ENCODE results near the gene TJP1. TPM values are rescaled to one million over a fixed set of nuclear protein-coding genes. Genes with fewer than 3 reads are reported as not detected.

The TJP1 gene
- total RNA-seq, 4 donors from 2014 or later = 33.2 to 47.2 (median 42.9) TPM

- Histone ChIP-seq H3K36me3 (no peaks in the 10 kb centered on the region), H3K4me1 (peaks cover 10 to 14% of the 10 kb centered on the region in 2 donors), H3K27me3 (no peaks in the 10 kb centered on the region), H3K4me3 (no peak overlapping the region), H3K27ac (no peak overlapping the region), H3K9me3 (no peaks in the 10 kb centered on the region)
- in situ Hi-C loops (cut with MboI; ENCODE audit: low sequenced_read_pairs in 4 of 4) = no loop called here
- no peak for TF ChIP-seq POLR2A (IDR thresholded peaks at IDR 0.05)
- TF ChIP-seq, protein P1, sequence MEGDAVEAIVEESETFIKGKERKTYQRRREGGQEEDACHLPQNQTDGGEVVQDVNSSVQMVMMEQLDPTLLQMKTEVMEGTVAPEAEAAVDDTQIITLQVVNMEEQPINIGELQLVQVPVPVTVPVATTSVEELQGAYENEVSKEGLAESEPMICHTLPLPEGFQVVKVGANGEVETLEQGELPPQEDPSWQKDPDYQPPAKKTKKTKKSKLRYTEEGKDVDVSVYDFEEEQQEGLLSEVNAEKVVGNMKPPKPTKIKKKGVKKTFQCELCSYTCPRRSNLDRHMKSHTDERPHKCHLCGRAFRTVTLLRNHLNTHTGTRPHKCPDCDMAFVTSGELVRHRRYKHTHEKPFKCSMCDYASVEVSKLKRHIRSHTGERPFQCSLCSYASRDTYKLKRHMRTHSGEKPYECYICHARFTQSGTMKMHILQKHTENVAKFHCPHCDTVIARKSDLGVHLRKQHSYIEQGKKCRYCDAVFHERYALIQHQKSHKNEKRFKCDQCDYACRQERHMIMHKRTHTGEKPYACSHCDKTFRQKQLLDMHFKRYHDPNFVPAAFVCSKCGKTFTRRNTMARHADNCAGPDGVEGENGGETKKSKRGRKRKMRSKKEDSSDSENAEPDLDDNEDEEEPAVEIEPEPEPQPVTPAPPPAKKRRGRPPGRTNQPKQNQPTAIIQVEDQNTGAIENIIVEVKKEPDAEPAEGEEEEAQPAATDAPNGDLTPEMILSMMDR (IDR thresholded peaks at IDR 0.05 in 4 of 5, conservative IDR thresholded peaks at IDR 0.05 in 1 of 5) = no peak
- intact Hi-C loops (cut with DNase I; ENCODE audit: low total_unique reads) = no loop called here
- ATAC-seq (no peak), DNase-seq (no peak)
These were observed 45.4 kb downstream of the TJP1 start for GRCh38 chr15:29776859-29777258.

- Histone ChIP-seq H3K9me3 (no peaks in the 10 kb centered on the region), H3K4me1 (peaks cover 10 to 14% of the 10 kb centered on the region in 2 donors), H3K27ac (no peak overlapping the region), H3K27me3 (no peaks in the 10 kb centered on the region), H3K36me3 (peaks cover 0 to 18% of the 10 kb centered on the region in 2 donors), H3K4me3 (no peak overlapping the region)
- TF ChIP-seq, protein P1 (IDR thresholded peaks at IDR 0.05 in 4 of 5, conservative IDR thresholded peaks at IDR 0.05 in 1 of 5) = no peak
- TF ChIP-seq POLR2A (IDR thresholded peaks at IDR 0.05) = no peak
- no peak for ATAC-seq
- no peak for DNase-seq
- intact Hi-C loops (cut with DNase I; ENCODE audit: low total_unique reads) (no loop called here), in situ Hi-C loops (cut with MboI; ENCODE audit: low sequenced_read_pairs in 4 of 4) (no loop called here)
These were observed 47.4 kb downstream of the TJP1 start for GRCh38 chr15:29774900-29775299.

- Histone ChIP-seq H3K4me3 (no peak overlapping the region), H3K4me1 (peaks cover 6 to 8% of the 10 kb centered on the region in 2 donors), H3K27ac (no peak overlapping the region), H3K36me3 (peaks cover 0 to 27% of the 10 kb centered on the region in 2 donors), H3K27me3 (no peaks in the 10 kb centered on the region), H3K9me3 (no peaks in the 10 kb centered on the region)
- TF ChIP-seq, protein P1 (IDR thresholded peaks at IDR 0.05 in 4 of 5, conservative IDR thresholded peaks at IDR 0.05 in 1 of 5) = no peak
- no peak for TF ChIP-seq POLR2A (IDR thresholded peaks at IDR 0.05)
- in situ Hi-C loops (cut with MboI; ENCODE audit: low sequenced_read_pairs in 4 of 4) = no loop called here
- ATAC-seq (no peak), DNase-seq (no peak)
- intact Hi-C loops (cut with DNase I; ENCODE audit: low total_unique reads) = no loop called here
These were observed 48.5 kb downstream of the TJP1 start for GRCh38 chr15:29773816-29774215.

DNA sequence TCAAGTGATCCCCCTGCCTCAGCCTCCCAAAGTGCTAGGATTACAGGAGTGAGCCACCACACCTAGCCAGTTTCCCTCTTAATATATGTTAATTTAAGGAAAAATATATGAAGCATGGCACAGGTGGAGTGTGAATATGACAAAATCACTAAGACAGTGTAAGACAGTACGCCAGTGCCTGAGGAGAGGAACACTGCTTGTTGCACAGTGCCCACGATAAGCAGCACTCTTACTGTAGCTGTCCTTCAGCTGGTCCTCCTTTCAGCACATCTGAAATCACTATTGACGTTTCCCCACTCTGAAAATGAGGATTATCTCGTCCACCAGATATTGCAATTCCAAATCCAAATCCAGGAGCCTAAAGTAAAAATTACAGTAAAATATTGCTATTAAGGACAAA is 49.3 kb downstream of the TJP1 start:
- DNase-seq (no peak), ATAC-seq (no peak)
- Histone ChIP-seq H3K36me3 (peaks cover 0 to 29% of the 10 kb centered on the region in 2 donors), H3K4me1 (peaks cover 5 to 8% of the 10 kb centered on the region in 2 donors), H3K27me3 (no peaks in the 10 kb centered on the region), H3K9me3 (no peaks in the 10 kb centered on the region), H3K4me3 (no peak overlapping the region), H3K27ac (no peak overlapping the region)
- in situ Hi-C loops (cut with MboI; ENCODE audit: low sequenced_read_pairs in 4 of 4) = no loop called here
- TF ChIP-seq, protein P1 (IDR thresholded peaks at IDR 0.05 in 4 of 5, conservative IDR thresholded peaks at IDR 0.05 in 1 of 5) = no peak
- no peak for TF ChIP-seq POLR2A (IDR thresholded peaks at IDR 0.05)
- intact Hi-C loops (cut with DNase I; ENCODE audit: low total_unique reads) = no loop called here

DNA sequence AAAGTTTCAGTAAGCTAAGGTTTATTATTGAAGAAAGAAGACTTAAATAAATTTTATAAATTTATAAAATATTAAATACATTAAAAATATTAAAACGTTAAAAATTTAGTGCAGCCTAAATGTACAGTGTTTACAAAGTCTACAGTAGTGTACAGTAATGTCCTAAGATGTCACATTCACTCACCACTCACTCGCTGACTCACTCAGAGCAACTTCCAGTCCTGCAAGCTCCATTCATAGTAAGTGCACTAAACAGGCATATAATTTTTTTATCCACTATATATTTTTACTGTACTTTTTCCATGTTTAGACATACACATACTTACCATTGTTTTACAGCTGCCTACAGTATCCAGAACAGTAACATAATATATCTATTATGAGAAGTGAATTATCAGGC is 51.5 kb downstream of the TJP1 start:
- TF ChIP-seq, protein P1 (IDR thresholded peaks at IDR 0.05 in 4 of 5, conservative IDR thresholded peaks at IDR 0.05 in 1 of 5) = no peak
- no peak for TF ChIP-seq POLR2A (IDR thresholded peaks at IDR 0.05)
- Histone ChIP-seq H3K27ac (no peak overlapping the region), H3K9me3 (no peaks in the 10 kb centered on the region), H3K4me3 (no peak overlapping the region), H3K27me3 (no peaks in the 10 kb centered on the region), H3K36me3 (peaks cover 0 to 33% of the 10 kb centered on the region in 2 donors), H3K4me1 (peaks cover 0 to 7% of the 10 kb centered on the region in 2 donors)
- in situ Hi-C loops (cut with MboI; ENCODE audit: low sequenced_read_pairs in 4 of 4) = no loop called here
- no peak for ATAC-seq
- no peak for DNase-seq
- intact Hi-C loops (cut with DNase I; ENCODE audit: low total_unique reads) = no loop called here
